Thyroid gland (tissue), 4 donors: ENCODE measurements around the gene PAK4. TPM values are rescaled to one million over a fixed set of nuclear protein-coding genes. Genes with fewer than 3 reads are reported as not detected.
A peak's percentile ranks its signal among the peaks of the same experiment; 100 is the strongest.

Experiments used
- DNase-seq, 2 donors: peaks; one replicate each; pipeline ENCODE4 v3.0.0-alpha.2; 2019
- H3K27ac ChIP-seq, 3 donors: fragments of 200-600 bp; sonication (generic); 1 replicate in 2 of 3; 2 replicates in 1 of 3; pipeline ENCODE4 v1.5.1; 2016 to 2019; ENCODE audit warnings: mild to moderate bottlenecking in 1 of 3, moderate library complexity in 1 of 3
- H3K27me3 ChIP-seq: fragments of 200-600 bp; sonication (generic); one replicate; pipeline ENCODE4 v1.5.1; 2019
- H3K36me3 ChIP-seq, 2 donors: fragments of 200-600 bp; sonication (generic); one replicate each; pipeline ENCODE4 v1.5.1; 2016 to 2019
- H3K4me1 ChIP-seq, 2 donors: fragments of 200-600 bp; sonication (generic); one replicate each; pipeline ENCODE4 v1.5.1; 2017 to 2019
- H3K4me3 ChIP-seq, 3 donors: fragments of 200-600 bp; sonication (generic); replicated peaks in 1 of 3; 1 replicate in 2 of 3; 2 replicates in 1 of 3; pipeline ENCODE4 v1.5.1; 2016; ENCODE audit warnings: mild to moderate bottlenecking in 1 of 3
- H3K9me3 ChIP-seq: fragments of 200-600 bp; sonication (generic); one replicate; pipeline ENCODE4 v1.5.1; 2017
- POLR2A ChIP-seq, 2 donors: fragments of 450-650 bp; IDR thresholded peaks; one replicate each; pipeline ENCODE4 v1.6.1; 2017; ENCODE audit warnings: antibody characterized with exemption in 2 of 2, mild to moderate bottlenecking in 2 of 2, moderate library complexity in 1 of 2
- WGBS, 2 donors: methylation state at CpG; one replicate each; pipeline ENCODE4 v1.1.5; 2017; 5-methylcytosine and 5-hydroxymethylcytosine counted together
- intact Hi-C: fragments of 100-400 bp; cut with DNase I; formaldehyde crosslinking; loops from one replicate; pipeline ENCODE4 v1.15.1; 2023
- total RNA-seq, 4 donors: library from RNA; depleted of rRNA; stranded (reverse); fragments of >200 nt; gene quantifications; one replicate each; pipeline ENCODE4 v1.2.3, GENCODE V29; 2016
- TF ChIP-seq, protein P1 (sequence below), 6 experiments: fragments of 200-600 bp in 3 of 6; fragments of 450-650 bp in 3 of 6; sonication (generic) in 3 of 6; IDR thresholded peaks; one replicate each; pipeline ENCODE4 v1.5.1; 2016 to 2019; ENCODE audit warnings: antibody characterized with exemption in 6 of 6, mild to moderate bottlenecking in 2 of 6, inconsistent platforms in 1 of 6, moderate library complexity in 1 of 6

PAK4 gene
- total RNA-seq, 4 donors from 2014 or later, result 12.4 to 24.9 (median 23.2) TPM

DNA sequence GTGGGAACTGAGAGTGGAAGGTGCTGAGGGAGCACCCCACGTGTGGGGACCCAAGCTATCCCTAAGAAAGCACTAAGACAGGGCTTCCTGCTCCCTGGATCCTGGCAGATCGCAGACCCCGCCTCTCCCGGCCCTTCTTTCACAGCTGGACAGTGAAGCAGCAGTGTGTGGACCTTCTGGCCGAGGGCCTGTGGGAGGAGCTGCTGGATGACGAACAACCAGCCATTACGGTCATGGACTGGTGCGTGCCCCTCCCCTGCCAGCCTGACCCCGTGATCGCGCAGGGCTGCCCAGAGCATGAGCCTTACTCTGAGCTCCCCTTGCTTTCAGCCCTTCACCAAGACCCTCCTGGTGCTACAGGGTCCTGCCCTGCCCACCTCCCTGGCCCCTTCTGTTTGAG, 73.4 kb downstream of the PAK4 start:
- intact Hi-C loops, result no loop called here

DNA sequence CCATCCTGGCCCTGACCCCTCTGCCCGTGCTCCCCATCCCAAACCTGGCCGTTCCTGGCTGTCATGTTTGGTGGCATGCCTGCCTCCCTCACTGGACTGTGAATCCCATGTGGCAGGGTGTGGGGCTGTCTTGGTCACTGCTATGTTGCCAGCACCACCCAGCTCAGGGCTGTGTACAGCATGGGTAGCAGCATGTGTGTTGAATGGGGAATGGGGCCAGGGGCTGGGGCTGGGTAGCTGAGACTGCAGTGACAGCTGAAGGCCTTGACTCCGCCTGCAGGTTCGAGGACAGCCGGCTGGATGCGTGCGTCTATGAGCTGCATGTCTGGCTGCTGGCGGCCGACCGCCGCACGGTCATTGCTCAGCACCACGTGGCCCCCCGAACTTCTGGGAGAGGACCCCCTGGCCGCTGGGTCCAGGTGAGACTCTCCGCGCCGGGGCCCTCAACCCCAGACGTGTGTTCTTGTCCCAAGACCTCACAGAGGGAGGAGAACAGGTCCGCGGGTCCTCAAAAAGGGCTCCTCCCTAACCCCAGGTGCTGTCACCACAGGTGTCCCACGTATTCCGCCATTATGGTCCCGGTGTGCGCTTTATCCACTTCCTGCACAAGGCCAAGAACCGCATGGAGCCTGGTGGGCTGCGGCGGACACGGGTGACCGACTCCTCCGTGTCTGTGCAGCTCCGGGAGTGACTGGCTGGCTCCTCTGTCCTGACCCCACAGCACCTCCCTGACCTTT, 74.6 kb downstream of the PAK4 start:
- peaks cover 14% of the 10 kb centered on the region for H3K27me3 ChIP-seq
- no peak overlapping the region for H3K27ac ChIP-seq
- WGBS, 2 donors, result 78 to 84% methylated on average over 16 to 18 of the region's 32 CpGs
- no peak for TF ChIP-seq POLR2A (IDR thresholded peaks at IDR 0.05)
- TF ChIP-seq, protein P1, sequence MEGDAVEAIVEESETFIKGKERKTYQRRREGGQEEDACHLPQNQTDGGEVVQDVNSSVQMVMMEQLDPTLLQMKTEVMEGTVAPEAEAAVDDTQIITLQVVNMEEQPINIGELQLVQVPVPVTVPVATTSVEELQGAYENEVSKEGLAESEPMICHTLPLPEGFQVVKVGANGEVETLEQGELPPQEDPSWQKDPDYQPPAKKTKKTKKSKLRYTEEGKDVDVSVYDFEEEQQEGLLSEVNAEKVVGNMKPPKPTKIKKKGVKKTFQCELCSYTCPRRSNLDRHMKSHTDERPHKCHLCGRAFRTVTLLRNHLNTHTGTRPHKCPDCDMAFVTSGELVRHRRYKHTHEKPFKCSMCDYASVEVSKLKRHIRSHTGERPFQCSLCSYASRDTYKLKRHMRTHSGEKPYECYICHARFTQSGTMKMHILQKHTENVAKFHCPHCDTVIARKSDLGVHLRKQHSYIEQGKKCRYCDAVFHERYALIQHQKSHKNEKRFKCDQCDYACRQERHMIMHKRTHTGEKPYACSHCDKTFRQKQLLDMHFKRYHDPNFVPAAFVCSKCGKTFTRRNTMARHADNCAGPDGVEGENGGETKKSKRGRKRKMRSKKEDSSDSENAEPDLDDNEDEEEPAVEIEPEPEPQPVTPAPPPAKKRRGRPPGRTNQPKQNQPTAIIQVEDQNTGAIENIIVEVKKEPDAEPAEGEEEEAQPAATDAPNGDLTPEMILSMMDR (IDR thresholded peaks at IDR 0.05), result no peak
- peaks cover 0 to 22% of the 10 kb centered on the region in 2 donors for H3K4me1 ChIP-seq
- no peak for DNase-seq
- no peaks in the 10 kb centered on the region for H3K36me3 ChIP-seq
- intact Hi-C loops, result no loop called here
- no peak overlapping the region for H3K4me3 ChIP-seq
- no peaks in the 10 kb centered on the region for H3K9me3 ChIP-seq

More for the DNA sequence above, 73.4 kb downstream of the PAK4 start:
- 16 to 38% methylated on average over 5 to 6 of the region's 11 CpGs for whole genome bisulfite sequencing, 2 donors
- H3K36me3 ChIP-seq, result no peaks in the 10 kb centered on the region
- H3K27me3 ChIP-seq, result peaks cover 13% of the 10 kb centered on the region
- peak in 1 of 2 donors; percentile 20 for TF ChIP-seq POLR2A (IDR thresholded peaks at IDR 0.05)
- TF ChIP-seq, protein P1 (IDR thresholded peaks at IDR 0.05), result no peak
- no peak overlapping the region for H3K4me3 ChIP-seq
- peak; percentile 87 for DNase-seq
- peaks cover 0 to 25% of the 10 kb centered on the region in 2 donors for H3K4me1 ChIP-seq
- no peaks in the 10 kb centered on the region for H3K9me3 ChIP-seq
- H3K27ac ChIP-seq, result peak overlapping the region in 1 of 3 donors; percentile 52

DNA sequence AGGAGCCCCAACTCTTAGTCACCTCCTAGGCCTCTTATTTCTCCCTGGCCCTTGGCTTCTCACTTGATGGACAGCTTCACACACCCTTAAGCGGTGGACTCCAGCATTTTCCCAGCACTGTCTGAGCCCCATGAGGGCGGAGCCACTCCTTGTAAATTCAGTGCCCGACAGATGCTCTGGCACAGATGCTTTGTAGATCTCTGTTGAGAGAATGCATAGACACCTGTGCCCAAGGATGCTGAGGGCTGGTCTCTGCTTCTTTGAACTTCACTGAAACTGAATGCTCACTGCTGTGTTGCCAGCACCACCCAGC, 75.2 kb downstream of the PAK4 start:
- no peak overlapping the region for H3K27ac ChIP-seq
- intact Hi-C loops, result no loop called here
- H3K9me3 ChIP-seq, result no peaks in the 10 kb centered on the region
- 78 to 84% methylated on average over 3 of the region's 3 CpGs for WGBS, 2 donors
- no peak for TF ChIP-seq POLR2A (IDR thresholded peaks at IDR 0.05)
- TF ChIP-seq, protein P1 (IDR thresholded peaks at IDR 0.05), result no peak
- no peak overlapping the region for H3K4me3 ChIP-seq
- peaks cover 14% of the 10 kb centered on the region for H3K27me3 ChIP-seq
- H3K36me3 ChIP-seq, result no peaks in the 10 kb centered on the region
- H3K4me1 ChIP-seq, result peaks cover 0 to 19% of the 10 kb centered on the region in 2 donors
- no peak for DNase-seq

DNA sequence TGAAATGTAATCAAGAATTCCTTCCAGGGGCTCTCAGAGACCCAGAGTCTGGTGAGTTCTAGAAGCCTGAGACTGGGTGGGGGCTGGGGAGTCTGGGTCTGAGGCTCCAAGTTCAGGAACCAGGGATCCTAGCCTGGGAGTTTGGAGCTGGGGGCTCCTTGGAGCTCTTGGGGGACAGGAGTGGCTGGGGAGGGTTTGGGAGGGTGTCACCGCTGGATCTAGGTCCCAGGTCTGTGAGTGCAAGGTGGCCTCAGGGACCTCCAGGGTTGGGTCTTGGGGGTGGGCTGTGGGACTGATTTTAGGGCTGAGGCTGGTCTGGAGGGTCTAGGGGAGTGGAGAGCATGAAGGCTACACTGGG, 77.4 kb downstream of the PAK4 start:
- TF ChIP-seq POLR2A (IDR thresholded peaks at IDR 0.05), result no peak
- TF ChIP-seq, protein P1 (IDR thresholded peaks at IDR 0.05), result no peak
- 90 to 93% methylated on average over 1 of the region's 1 CpG for WGBS, 2 donors
- no peaks in the 10 kb centered on the region for H3K9me3 ChIP-seq
- H3K4me1 ChIP-seq, result peaks cover 0 to 3% of the 10 kb centered on the region in 2 donors
- no peaks in the 10 kb centered on the region for H3K36me3 ChIP-seq
- H3K27ac ChIP-seq, result no peak overlapping the region
- no peak for DNase-seq
- intact Hi-C loops, result no loop called here
- H3K27me3 ChIP-seq, result peaks cover 14% of the 10 kb centered on the region
- H3K4me3 ChIP-seq, result no peak overlapping the region
